ENCODE data around the gene LLCFC1. TPM values are rescaled to one million over a fixed set of nuclear protein-coding genes. Genes with fewer than 3 reads are reported as not detected.

LLCFC1 gene
- not detected for total RNA-seq

DNA sequence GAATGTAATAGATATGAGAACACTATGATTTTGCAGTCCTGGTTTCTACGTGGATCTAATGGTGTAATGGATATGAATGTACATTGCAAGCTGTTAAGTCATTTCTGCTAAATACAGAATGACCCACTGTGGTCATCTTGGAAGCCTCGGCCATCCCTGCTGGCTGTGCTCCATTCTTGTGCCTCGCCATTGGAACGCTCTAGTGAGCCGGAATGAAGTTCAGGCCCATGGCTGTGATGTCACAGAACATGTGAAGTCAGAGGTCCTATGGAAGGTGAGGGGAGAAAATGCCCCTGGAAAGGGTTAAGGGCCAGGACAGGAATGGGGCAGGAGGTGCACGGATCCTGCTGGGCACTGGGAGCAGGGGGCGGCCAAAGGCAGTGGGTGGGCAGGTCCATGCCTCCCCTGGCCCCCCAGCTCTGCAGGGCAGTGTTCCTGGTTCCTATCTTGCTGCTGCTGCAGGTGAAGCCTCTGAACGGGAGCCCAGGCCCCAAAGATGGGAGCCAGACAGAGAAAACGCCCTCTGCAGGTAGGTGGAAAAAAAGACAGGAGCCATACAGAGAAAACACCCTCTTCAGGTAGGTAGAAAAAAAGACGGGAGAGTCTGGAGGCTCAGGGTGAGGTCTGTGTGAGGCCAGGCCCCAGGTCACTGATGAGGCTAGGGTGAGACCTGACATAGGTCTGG, at the start of gene LLCFC1:
Gene LLCFC1, plus strand, starts transcription at position 259 of the 685 bp plus-strand sequence. Its CDS starts 138 bp downstream, at position 397.
- H3K9me3 ChIP-seq = no peaks in the 10 kb centered on the region
- no peak within 1 kb of the TSS for H3K27ac ChIP-seq
- no peak within 1 kb of the TSS for H3K4me3 ChIP-seq
- no peaks in the 10 kb centered on the region for H3K27me3 ChIP-seq
- H3K4me1 ChIP-seq = peaks cover 0 to 7% of the 10 kb centered on the region in 2 donors
- no peaks in the 10 kb centered on the region for H3K36me3 ChIP-seq
- TF ChIP-seq, protein P1, sequence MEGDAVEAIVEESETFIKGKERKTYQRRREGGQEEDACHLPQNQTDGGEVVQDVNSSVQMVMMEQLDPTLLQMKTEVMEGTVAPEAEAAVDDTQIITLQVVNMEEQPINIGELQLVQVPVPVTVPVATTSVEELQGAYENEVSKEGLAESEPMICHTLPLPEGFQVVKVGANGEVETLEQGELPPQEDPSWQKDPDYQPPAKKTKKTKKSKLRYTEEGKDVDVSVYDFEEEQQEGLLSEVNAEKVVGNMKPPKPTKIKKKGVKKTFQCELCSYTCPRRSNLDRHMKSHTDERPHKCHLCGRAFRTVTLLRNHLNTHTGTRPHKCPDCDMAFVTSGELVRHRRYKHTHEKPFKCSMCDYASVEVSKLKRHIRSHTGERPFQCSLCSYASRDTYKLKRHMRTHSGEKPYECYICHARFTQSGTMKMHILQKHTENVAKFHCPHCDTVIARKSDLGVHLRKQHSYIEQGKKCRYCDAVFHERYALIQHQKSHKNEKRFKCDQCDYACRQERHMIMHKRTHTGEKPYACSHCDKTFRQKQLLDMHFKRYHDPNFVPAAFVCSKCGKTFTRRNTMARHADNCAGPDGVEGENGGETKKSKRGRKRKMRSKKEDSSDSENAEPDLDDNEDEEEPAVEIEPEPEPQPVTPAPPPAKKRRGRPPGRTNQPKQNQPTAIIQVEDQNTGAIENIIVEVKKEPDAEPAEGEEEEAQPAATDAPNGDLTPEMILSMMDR (IDR thresholded peaks at IDR 0.05) = no peak
- DNase-seq (ENCODE audit: low spot score) = no peak

DNA sequence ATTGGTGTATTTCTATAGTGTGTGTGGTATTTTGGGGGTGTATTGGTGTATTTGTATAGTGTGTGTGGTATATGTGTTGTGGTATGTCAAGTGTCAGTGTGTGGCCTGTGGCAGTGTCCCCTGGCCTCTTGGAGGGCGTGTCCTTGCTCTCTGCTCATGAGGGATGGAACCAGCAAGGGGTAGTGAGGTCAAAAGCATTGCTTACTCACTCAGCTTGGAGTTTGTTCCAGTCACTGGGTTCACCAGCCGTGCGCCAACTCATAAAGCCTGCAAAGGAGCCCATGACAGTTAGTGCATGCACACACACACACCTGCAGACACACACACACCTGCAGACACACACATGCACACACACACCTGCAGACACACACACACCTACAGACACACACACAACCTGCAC, 49.5 kb upstream of the LLCFC1 start:
- DNase-seq (ENCODE audit: low spot score) = no peak
- no peak overlapping the region for H3K27ac ChIP-seq
- TF ChIP-seq, protein P1 (IDR thresholded peaks at IDR 0.05) = no peak
- no peaks in the 10 kb centered on the region for H3K27me3 ChIP-seq
- no peak overlapping the region for H3K4me3 ChIP-seq
- H3K4me1 ChIP-seq = no peaks in the 10 kb centered on the region
- H3K36me3 ChIP-seq = no peaks in the 10 kb centered on the region
- H3K9me3 ChIP-seq = no peaks in the 10 kb centered on the region

DNA sequence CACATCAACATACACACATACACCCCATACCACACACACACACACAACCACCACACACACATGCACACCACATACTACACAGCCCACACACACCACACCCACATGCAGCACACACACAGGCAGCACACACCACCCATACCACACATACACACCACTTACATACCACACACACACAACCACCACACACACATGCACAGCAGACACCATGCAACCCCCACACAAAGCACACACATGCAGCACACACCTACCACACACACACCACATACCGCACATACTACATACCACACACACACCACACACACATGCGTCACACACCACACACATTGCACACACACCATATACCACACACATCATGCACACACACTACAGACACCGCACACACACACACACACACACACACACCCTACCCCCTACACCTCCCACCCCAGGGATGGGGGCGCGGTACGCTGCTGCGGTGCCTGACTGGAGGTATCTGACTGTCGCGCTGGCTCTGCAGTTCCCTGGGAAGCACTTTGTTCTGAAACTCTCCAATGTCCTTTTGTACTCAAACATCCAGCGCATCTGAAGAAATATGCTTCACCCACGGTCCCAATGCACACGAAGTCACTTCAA, 48.3 kb upstream of the LLCFC1 start:
- DNase-seq (ENCODE audit: low spot score) = no peak
- H3K27ac ChIP-seq = no peak overlapping the region
- TF ChIP-seq, protein P1 (IDR thresholded peaks at IDR 0.05) = no peak
- no peaks in the 10 kb centered on the region for H3K4me1 ChIP-seq
- H3K27me3 ChIP-seq = no peaks in the 10 kb centered on the region
- no peaks in the 10 kb centered on the region for H3K9me3 ChIP-seq
- H3K36me3 ChIP-seq = no peaks in the 10 kb centered on the region
- H3K4me3 ChIP-seq = no peak overlapping the region

DNA sequence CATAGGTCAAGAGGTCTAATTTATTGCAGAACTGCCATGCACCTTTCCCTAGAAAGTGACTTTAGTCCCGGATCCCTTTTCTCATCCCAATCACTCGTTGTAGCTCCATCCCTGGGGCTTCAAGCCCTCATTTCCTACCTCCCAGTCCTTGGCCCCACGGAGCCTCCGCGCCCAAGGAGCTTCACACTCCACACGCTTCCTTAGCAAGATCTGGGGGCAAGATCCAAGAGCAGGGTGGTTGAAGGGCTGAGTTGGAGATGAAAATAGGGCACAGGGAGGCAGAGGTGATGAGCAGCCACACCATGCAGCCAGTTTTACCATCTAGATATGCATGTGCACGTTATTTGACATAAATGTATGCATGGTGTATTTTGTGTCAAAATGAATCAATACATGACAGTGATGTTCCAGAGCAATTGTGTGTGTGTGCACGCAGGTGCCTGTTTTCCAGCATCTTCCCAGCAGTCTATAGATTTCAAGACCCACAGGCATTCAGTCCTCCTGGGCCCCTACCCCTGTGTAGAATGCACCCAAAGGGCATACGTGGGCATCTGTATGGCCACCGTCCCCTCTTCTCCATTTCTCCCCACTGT, 47.7 kb upstream of the LLCFC1 start:
- H3K27me3 ChIP-seq = no peaks in the 10 kb centered on the region
- no peak overlapping the region for H3K4me3 ChIP-seq
- TF ChIP-seq, protein P1 (IDR thresholded peaks at IDR 0.05) = no peak
- DNase-seq (ENCODE audit: low spot score) = no peak
- no peaks in the 10 kb centered on the region for H3K36me3 ChIP-seq
- no peak overlapping the region for H3K27ac ChIP-seq
- H3K9me3 ChIP-seq = no peaks in the 10 kb centered on the region
- H3K4me1 ChIP-seq = no peaks in the 10 kb centered on the region

DNA sequence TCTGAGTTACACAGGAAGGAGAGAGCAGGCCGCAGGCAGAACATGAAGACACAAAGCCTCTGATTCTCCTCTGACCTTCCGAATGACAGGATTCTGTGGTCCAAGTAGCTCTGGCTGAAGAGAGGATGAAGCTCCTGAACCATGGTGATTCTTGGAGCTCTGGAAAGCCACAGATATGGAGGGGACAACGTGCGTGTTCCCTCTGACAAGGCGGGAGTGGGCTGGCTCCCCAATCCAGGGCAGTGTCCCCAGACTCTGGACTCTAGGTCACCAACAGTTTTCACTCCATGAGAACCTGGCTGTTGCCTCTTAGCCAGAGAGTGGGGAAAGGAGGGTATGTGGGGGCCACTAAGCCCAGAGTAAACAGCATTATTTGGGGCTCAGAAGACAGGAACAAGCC, 46.3 kb upstream of the LLCFC1 start:
- DNase-seq (ENCODE audit: low spot score) = no peak
- TF ChIP-seq, protein P1 (IDR thresholded peaks at IDR 0.05) = no peak
- H3K27me3 ChIP-seq = no peaks in the 10 kb centered on the region
- no peaks in the 10 kb centered on the region for H3K4me1 ChIP-seq
- no peaks in the 10 kb centered on the region for H3K36me3 ChIP-seq
- no peak overlapping the region for H3K4me3 ChIP-seq
- H3K27ac ChIP-seq = no peak overlapping the region
- H3K9me3 ChIP-seq = no peaks in the 10 kb centered on the region
